Glutamatergic neuron (in vitro differentiated cells): ENCODE data around the gene STX2. TPM values are rescaled to one million over a fixed set of nuclear protein-coding genes. Genes with fewer than 3 reads are reported as not detected.
"Not testable (repeated sequence)": the region's sequence is repeated elsewhere in the genome, so short reads cannot be mapped to it uniquely, and the experiment has no call there.

Experiments used
- DNase-seq: peaks from one replicate; pipeline ENCODE4 v3.0.0; 2022
- H3K27ac Mint-ChIP-seq: one replicate; pipeline ENCODE4 v1.8.0; 2020; ENCODE audit warnings: mild to moderate bottlenecking, mixed read lengths, inconsistent platforms; ENCODE audit not compliant: unreplicated experiment
- H3K27me3 Mint-ChIP-seq: one replicate; pipeline ENCODE4 v1.8.0; 2020; ENCODE audit warnings: mild to moderate bottlenecking, moderate library complexity, mixed read lengths, inconsistent platforms; ENCODE audit not compliant: unreplicated experiment
- H3K36me3 Mint-ChIP-seq: one replicate; pipeline ENCODE4 v1.8.0; 2020; ENCODE audit warnings: mild to moderate bottlenecking, mixed read lengths, inconsistent platforms; ENCODE audit not compliant: unreplicated experiment
- H3K4me1 Mint-ChIP-seq: one replicate; pipeline ENCODE4 v1.8.0; 2020; ENCODE audit warnings: mild to moderate bottlenecking, low read depth, mixed read lengths, inconsistent platforms; ENCODE audit not compliant: unreplicated experiment
- H3K4me3 Mint-ChIP-seq: one replicate; pipeline ENCODE4 v1.8.0; 2020; ENCODE audit warnings: mild to moderate bottlenecking, mixed read lengths, inconsistent platforms; ENCODE audit not compliant: unreplicated experiment
- H3K9me3 Mint-ChIP-seq: one replicate; pipeline ENCODE4 v1.8.0; 2020; ENCODE audit warnings: mild to moderate bottlenecking, moderate library complexity, mixed read lengths, inconsistent platforms; ENCODE audit not compliant: unreplicated experiment
- total RNA-seq: library from RNA; stranded (reverse); fragmentation: NEBNext Ultra II Directional; extraction: Animal tissue kit (Norgen Biotek cat#: 25700); gene quantifications from one replicate; pipeline ENCODE4 v1.2.1, GENCODE V29; 2021; ENCODE audit not compliant: unreplicated experiment
- TF ChIP-seq, protein P1 (sequence below): fragments of 200-600 bp; sonication (generic); IDR thresholded peaks from one replicate; pipeline ENCODE4 v1.5.0; 2021; ENCODE audit not compliant: partially characterized antibody, unreplicated experiment

The STX2 gene
- total RNA-seq, 1 donor from 2014 or later: 76.5 TPM

GRCh38 chr12:130764073-130764472 is 75.0 kb downstream of the STX2 start:
- H3K36me3 Mint-ChIP-seq: no peaks in the 10 kb centered on the region
- no peaks in the 10 kb centered on the region for H3K9me3 Mint-ChIP-seq
- no peaks in the 10 kb centered on the region for H3K27me3 Mint-ChIP-seq
- TF ChIP-seq, protein P1, sequence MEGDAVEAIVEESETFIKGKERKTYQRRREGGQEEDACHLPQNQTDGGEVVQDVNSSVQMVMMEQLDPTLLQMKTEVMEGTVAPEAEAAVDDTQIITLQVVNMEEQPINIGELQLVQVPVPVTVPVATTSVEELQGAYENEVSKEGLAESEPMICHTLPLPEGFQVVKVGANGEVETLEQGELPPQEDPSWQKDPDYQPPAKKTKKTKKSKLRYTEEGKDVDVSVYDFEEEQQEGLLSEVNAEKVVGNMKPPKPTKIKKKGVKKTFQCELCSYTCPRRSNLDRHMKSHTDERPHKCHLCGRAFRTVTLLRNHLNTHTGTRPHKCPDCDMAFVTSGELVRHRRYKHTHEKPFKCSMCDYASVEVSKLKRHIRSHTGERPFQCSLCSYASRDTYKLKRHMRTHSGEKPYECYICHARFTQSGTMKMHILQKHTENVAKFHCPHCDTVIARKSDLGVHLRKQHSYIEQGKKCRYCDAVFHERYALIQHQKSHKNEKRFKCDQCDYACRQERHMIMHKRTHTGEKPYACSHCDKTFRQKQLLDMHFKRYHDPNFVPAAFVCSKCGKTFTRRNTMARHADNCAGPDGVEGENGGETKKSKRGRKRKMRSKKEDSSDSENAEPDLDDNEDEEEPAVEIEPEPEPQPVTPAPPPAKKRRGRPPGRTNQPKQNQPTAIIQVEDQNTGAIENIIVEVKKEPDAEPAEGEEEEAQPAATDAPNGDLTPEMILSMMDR: no peak
- H3K27ac Mint-ChIP-seq: no peak overlapping the region
- H3K4me1 Mint-ChIP-seq: no peaks in the 10 kb centered on the region
- H3K4me3 Mint-ChIP-seq: no peak overlapping the region
- no peak for DNase-seq

DNA sequence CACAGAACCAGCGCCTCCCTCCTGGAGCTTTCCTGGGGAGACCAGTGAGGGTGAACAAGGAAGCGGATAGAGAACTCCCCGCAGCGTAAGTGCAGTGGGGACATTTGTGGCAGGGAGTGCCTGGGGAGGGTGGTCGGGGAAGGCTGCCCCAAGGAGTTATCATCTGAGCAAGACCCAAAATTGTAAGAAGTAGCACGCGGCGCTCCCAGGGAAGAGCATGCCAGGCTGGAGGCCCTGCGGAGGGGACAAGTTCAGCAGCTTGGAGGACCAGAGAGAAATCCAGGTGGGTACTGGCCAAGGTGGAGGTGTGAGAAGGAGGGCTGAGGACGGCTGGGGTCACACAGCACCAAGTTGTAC is 76.8 kb downstream of the STX2 start:
- no peaks in the 10 kb centered on the region for H3K4me1 Mint-ChIP-seq
- no peak overlapping the region for H3K27ac Mint-ChIP-seq
- no peaks in the 10 kb centered on the region for H3K36me3 Mint-ChIP-seq
- H3K27me3 Mint-ChIP-seq: no peaks in the 10 kb centered on the region
- TF ChIP-seq, protein P1: no peak
- no peak overlapping the region for H3K4me3 Mint-ChIP-seq
- no peak for DNase-seq
- no peaks in the 10 kb centered on the region for H3K9me3 Mint-ChIP-seq

- no peak overlapping the region for H3K27ac Mint-ChIP-seq
- no peaks in the 10 kb centered on the region for H3K4me1 Mint-ChIP-seq
- no peaks in the 10 kb centered on the region for H3K27me3 Mint-ChIP-seq
- H3K9me3 Mint-ChIP-seq: no peaks in the 10 kb centered on the region
- no peak overlapping the region for H3K4me3 Mint-ChIP-seq
- no peaks in the 10 kb centered on the region for H3K36me3 Mint-ChIP-seq
- DNase-seq: peak; percentile 85
- TF ChIP-seq, protein P1: no peak
These were observed 77.3 kb downstream of the STX2 start for GRCh38 chr12:130761537-130762318.

GRCh38 chr12:130754234-130754901 is 84.7 kb downstream of the STX2 start:
- Mint-ChIP-seq H3K27me3 (peaks cover 5% of the 10 kb centered on the region), H3K36me3 (peaks cover 5% of the 10 kb centered on the region), H3K4me3 (no peak overlapping the region), H3K9me3 (no peaks in the 10 kb centered on the region), H3K4me1 (no peaks in the 10 kb centered on the region), H3K27ac (no peak overlapping the region)
- no peak for DNase-seq
- TF ChIP-seq, protein P1: no peak

DNA sequence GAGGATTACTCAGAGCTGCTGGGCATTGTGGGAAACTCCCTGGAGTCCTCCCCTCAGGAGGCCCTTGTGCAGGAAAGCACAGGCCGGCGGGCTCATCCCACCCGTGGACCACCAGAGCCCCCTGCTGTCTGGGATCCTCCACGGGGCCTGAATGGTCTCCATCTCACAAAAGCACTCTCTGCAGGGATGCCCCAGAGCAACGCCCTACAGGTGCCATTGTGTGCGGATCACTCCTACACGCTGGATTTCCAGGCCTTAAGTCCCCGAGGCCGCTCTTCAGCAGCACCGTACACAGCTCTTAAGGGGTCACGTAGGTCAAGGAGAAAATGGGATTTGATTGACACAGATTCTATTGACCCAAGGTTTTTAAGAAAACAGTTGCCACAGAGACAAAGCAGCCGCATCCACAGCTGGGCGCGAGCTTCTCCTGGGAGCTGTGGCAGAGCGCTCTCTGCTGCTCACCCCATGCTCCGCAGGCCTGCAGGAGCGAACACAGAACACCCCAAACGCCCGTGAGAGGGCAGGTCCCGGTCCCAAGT is 86.3 kb downstream of the STX2 start:
- DNase-seq: peak; percentile 74
- Mint-ChIP-seq H3K9me3 (peaks cover 1% of the 10 kb centered on the region), H3K27ac (peak overlapping the region; percentile 15), H3K36me3 (peaks cover 5% of the 10 kb centered on the region), H3K4me1 (no peaks in the 10 kb centered on the region), H3K27me3 (peaks cover 5% of the 10 kb centered on the region), H3K4me3 (no peak overlapping the region)
- TF ChIP-seq, protein P1: peak; percentile 9

GRCh38 chr12:130752037-130752436 is 87.0 kb downstream of the STX2 start:
- not testable (repeated sequence) for H3K4me1 Mint-ChIP-seq, DNase-seq, H3K36me3 Mint-ChIP-seq, H3K9me3 Mint-ChIP-seq, H3K4me3 Mint-ChIP-seq, H3K27me3 Mint-ChIP-seq, H3K27ac Mint-ChIP-seq
